ENCODE data around the gene CELF4.

GRCh38 chr18:37396971-37397720, 168.5 kb downstream of the CELF4 start:
- TF ChIP-seq CTCF (IDR thresholded peaks at IDR 0.05) (no peak), POLR2A (IDR thresholded peaks at IDR 0.05) (no peak)
